A549 (cell line): ENCODE data around the gene ZSWIM9.

ENCODE experiments used
- KDM1A ChIP-seq: fragments of 200-600 bp; sonication (generic); IDR thresholded peaks from 2 replicates; pipeline ENCODE4 v1.6.1; 2016; ENCODE audit warnings: low read depth, mild to moderate bottlenecking
- KDM5A ChIP-seq: fragments of 200-600 bp; sonication (generic); IDR thresholded peaks from 2 replicates; pipeline ENCODE4 v1.6.1; 2016; ENCODE audit warnings: antibody characterized with exemption, mild to moderate bottlenecking
- POLR2A ChIP-seq: IDR thresholded peaks from 2 replicates; pipeline ENCODE4 v1.6.1; 2012; ENCODE audit warnings: mild to moderate bottlenecking, low read length
- RCOR1 ChIP-seq: fragments of 150-350 bp; IDR thresholded peaks from 2 replicates; pipeline ENCODE4 v1.6.1; 2014; ENCODE audit warnings: antibody characterized with exemption, low read length, low read depth
- SMC3 ChIP-seq: fragments of >200 bp; sonication (Bioruptor Twin); formaldehyde crosslinking; IDR thresholded peaks from 3 replicates; pipeline ENCODE4 v1.6.1; 2018; ENCODE audit warnings: inconsistent platforms
- TP53 ChIP-seq: fragments of 250-450 bp; sonication (Bioruptor Pico); IDR thresholded peaks from 2 replicates; pipeline ENCODE4 v1.5.0; 2021; ENCODE audit warnings: mild to moderate bottlenecking, moderate library complexity
- TF ChIP-seq, protein P1 (sequence below): fragments of >200 bp; sonication (Bioruptor Twin); formaldehyde crosslinking; IDR thresholded peaks from 3 replicates; pipeline ENCODE4 v1.5.1; 2016
- TF ChIP-seq, protein P2 (sequence below): IDR thresholded peaks from 2 replicates; pipeline ENCODE4 v1.6.1; 2012
- TF ChIP-seq, protein P3 (sequence below): fragments of 200-600 bp; sonication (generic); IDR thresholded peaks from 2 replicates; pipeline ENCODE4 v1.6.1; 2016; ENCODE audit warnings: antibody characterized with exemption, mild to moderate bottlenecking, moderate library complexity

DNA sequence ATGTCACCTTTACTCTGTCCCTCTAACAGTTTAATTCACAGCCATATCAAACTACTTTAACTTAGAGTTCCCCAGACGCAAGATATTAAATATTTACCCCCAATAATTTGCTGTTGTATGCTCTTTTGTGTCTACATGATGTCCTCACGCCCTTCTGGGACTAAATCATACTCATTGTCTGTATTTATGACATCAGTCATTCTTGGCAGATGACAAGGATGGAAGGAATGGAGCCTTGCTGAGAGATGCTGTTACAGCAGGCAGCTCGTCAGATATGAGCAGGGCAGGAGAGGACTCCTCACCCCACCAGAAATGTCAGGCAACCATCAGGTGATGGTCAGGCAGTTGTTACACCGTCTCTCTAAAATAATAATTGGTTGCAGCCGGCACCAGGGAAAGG lies 43.5 kb downstream of the ZSWIM9 start:
- TF ChIP-seq POLR2A (no peak), RCOR1 (no peak), TP53 (no peak), SMC3 (no peak), KDM5A (no peak), KDM1A (no peak)
- TF ChIP-seq, protein P1, sequence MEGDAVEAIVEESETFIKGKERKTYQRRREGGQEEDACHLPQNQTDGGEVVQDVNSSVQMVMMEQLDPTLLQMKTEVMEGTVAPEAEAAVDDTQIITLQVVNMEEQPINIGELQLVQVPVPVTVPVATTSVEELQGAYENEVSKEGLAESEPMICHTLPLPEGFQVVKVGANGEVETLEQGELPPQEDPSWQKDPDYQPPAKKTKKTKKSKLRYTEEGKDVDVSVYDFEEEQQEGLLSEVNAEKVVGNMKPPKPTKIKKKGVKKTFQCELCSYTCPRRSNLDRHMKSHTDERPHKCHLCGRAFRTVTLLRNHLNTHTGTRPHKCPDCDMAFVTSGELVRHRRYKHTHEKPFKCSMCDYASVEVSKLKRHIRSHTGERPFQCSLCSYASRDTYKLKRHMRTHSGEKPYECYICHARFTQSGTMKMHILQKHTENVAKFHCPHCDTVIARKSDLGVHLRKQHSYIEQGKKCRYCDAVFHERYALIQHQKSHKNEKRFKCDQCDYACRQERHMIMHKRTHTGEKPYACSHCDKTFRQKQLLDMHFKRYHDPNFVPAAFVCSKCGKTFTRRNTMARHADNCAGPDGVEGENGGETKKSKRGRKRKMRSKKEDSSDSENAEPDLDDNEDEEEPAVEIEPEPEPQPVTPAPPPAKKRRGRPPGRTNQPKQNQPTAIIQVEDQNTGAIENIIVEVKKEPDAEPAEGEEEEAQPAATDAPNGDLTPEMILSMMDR, result no peak
- TF ChIP-seq, protein P2, sequence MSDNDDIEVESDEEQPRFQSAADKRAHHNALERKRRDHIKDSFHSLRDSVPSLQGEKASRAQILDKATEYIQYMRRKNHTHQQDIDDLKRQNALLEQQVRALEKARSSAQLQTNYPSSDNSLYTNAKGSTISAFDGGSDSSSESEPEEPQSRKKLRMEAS, result no peak
- TF ChIP-seq, protein P3, sequence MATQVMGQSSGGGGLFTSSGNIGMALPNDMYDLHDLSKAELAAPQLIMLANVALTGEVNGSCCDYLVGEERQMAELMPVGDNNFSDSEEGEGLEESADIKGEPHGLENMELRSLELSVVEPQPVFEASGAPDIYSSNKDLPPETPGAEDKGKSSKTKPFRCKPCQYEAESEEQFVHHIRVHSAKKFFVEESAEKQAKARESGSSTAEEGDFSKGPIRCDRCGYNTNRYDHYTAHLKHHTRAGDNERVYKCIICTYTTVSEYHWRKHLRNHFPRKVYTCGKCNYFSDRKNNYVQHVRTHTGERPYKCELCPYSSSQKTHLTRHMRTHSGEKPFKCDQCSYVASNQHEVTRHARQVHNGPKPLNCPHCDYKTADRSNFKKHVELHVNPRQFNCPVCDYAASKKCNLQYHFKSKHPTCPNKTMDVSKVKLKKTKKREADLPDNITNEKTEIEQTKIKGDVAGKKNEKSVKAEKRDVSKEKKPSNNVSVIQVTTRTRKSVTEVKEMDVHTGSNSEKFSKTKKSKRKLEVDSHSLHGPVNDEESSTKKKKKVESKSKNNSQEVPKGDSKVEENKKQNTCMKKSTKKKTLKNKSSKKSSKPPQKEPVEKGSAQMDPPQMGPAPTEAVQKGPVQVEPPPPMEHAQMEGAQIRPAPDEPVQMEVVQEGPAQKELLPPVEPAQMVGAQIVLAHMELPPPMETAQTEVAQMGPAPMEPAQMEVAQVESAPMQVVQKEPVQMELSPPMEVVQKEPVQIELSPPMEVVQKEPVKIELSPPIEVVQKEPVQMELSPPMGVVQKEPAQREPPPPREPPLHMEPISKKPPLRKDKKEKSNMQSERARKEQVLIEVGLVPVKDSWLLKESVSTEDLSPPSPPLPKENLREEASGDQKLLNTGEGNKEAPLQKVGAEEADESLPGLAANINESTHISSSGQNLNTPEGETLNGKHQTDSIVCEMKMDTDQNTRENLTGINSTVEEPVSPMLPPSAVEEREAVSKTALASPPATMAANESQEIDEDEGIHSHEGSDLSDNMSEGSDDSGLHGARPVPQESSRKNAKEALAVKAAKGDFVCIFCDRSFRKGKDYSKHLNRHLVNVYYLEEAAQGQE, result no peak
